GM10248 (cell line): Measurements from ENCODE around the gene TAS2R40.

Source experiments
- CTCF ChIA-PET: fragments of 300-600 bp; sonication (Branson Sonifier 250); formaldehyde crosslinking; extraction: SDS; loops from one replicate; lab custom pipeline; 2021; ENCODE audit warnings: antibody characterized with exemption; lab: Yijun Ruan, JAX
- POLR2A ChIA-PET: fragments of 350-650 bp; sonication (Branson Sonifier 250); formaldehyde crosslinking; extraction: SDS; loops from one replicate; lab custom pipeline; 2020; ENCODE audit warnings: antibody characterized with exemption; lab: Yijun Ruan, JAX
- DNase-seq: peaks from one replicate; pipeline ENCODE4 v3.0.0; 2012; ENCODE audit errors: extremely low spot score
- TF ChIP-seq, protein P1 (sequence below): IDR thresholded peaks from 2 replicates; pipeline ENCODE4 v1.5.1; 2012; ENCODE audit warnings: mild to moderate bottlenecking, low read depth; ENCODE audit errors: extremely low read depth, missing control alignments, control extremely low read depth

TAS2R40 gene

DNA sequence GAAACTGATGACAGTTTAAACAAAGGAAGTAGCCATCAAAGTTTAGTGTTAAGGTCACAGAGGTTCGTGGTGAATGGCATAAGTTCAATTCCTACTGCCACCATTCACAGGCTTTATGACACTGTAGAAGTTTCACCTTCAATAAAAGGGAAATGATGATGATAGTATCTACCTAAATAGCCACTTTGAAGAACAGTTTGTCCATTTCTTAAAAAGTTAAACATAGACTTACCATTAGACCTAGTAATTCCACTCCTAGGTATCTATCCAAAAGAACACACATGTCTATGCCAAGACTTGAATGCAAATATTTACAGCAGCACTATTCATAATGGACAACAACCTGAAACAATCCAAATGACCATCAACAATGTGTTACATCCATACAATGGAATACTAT, 22.5 kb downstream of the TAS2R40 start:
- TF ChIP-seq, protein P1, sequence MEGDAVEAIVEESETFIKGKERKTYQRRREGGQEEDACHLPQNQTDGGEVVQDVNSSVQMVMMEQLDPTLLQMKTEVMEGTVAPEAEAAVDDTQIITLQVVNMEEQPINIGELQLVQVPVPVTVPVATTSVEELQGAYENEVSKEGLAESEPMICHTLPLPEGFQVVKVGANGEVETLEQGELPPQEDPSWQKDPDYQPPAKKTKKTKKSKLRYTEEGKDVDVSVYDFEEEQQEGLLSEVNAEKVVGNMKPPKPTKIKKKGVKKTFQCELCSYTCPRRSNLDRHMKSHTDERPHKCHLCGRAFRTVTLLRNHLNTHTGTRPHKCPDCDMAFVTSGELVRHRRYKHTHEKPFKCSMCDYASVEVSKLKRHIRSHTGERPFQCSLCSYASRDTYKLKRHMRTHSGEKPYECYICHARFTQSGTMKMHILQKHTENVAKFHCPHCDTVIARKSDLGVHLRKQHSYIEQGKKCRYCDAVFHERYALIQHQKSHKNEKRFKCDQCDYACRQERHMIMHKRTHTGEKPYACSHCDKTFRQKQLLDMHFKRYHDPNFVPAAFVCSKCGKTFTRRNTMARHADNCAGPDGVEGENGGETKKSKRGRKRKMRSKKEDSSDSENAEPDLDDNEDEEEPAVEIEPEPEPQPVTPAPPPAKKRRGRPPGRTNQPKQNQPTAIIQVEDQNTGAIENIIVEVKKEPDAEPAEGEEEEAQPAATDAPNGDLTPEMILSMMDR, result no peak
- CTCF ChIA-PET, result interaction anchor here (1.0 to 6.5 kb wide), 5 partner anchors 12 to 172 kb away, joined by 3 to 103 read pairs (median 8); partner anchors contain the start of gene GSTK1
- POLR2A ChIA-PET, result no interaction called here
- no peak for DNase-seq

DNA sequence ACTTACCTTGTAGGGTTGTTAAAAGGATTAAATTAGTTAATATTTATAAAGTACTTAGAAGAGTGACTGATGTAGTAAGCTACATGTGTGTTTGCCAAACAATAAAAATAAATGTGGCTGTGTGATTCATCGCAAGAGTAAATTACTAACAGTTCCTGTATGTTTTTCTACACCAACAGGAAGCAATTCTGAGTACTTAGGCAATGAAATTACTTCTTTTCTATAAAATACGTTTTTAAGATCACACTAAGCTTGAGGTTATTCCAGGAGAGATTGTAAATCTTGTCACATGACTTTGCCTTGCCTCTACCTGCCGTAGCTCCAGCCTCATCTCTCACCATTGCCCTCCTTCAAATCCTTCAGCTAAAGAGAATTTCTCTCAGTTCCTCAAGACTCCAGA, 23.3 kb downstream of the TAS2R40 start:
- no peak for DNase-seq
- ChIA-PET POLR2A (no interaction called here), CTCF (interaction anchor here (1.1 to 2.9 kb wide), 3 partner anchors 15 to 171 kb away, joined by 3 to 13 read pairs (median 3); no protein-coding TSS in a partner anchor)
- TF ChIP-seq, protein P1, result no peak

DNA sequence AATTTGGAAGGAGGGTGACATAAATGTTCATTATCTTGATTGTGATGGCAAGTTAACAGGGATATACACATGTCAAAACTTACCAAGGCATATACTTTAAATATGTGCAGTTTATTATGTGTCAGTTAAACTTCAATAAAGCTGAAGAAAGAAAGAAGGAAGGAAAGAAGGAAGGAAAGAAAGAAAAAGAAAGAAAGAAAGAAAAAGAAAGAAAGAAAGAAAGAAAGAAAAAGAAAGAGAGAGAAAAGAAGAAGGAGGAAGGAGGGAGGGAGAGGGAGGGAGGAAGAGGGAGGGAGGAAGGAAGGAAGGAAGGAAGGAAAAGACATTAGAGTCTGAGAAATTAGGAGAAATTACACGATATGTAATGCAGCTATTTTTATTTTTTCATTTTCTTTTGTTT, 25.5 kb downstream of the TAS2R40 start:
- TF ChIP-seq, protein P1, result no peak
- ChIA-PET POLR2A (no interaction called here), CTCF (no interaction called here)
- DNase-seq, result no peak

DNA sequence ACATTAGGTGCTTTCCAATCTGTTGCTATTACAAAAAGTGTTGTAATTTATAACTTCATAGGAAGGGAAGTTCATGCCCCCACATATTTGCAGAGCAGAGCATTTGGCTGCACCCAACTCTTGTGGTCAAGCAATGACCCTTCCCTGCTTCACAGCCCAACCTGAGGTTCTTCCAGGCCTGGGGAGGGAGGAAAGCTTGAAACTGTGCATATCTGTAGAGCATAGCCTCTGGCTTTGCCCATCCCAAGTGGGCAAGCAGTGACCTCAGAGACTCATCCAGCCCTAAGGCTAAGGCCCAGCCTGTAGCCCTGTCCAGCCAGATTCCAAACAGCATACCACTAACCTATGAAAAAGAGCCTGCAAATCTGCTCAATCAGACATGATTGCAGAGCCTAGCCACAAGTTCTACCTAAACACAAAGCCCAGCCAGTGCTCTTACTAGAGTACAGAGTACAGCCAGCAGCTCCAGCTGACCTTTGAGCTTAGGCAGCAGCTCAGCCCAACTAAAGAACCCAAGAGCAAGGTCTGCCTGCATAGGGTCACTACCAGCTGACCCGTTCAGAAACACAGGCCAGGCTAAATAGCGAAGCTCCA, 27.0 kb downstream of the TAS2R40 start:
- ChIA-PET POLR2A (no interaction called here), CTCF (interaction anchor here (0.9 to 3.6 kb wide), 5 partner anchors 8 to 34 kb away, joined by 3 to 29 read pairs (median 4); no protein-coding TSS in a partner anchor)
- no peak for DNase-seq
- TF ChIP-seq, protein P1, result no peak

DNA sequence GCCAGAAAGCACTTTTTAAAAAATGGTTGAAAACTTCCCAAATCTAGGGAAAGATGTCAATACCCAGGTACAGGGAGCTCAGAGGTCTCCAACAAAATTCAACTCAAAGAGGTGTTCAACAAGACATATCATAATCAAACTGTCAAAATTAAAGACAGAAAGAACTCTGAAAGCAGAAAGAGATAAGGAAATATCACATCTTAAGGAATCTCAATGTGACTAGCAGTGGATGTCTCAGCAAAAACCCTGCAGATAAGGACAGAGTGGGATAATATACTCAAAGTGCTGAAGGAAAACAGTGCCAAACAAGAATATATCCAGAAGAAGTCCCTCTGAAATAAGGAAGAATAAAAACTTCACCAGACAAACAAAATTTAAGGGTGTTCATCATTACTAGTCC, 28.4 kb downstream of the TAS2R40 start:
- ChIA-PET POLR2A (no interaction called here), CTCF (interaction anchor here (0.7 to 3.6 kb wide), 4 partner anchors 10 to 49 kb away, joined by 3 to 29 read pairs (median 4); no protein-coding TSS in a partner anchor)

DNA sequence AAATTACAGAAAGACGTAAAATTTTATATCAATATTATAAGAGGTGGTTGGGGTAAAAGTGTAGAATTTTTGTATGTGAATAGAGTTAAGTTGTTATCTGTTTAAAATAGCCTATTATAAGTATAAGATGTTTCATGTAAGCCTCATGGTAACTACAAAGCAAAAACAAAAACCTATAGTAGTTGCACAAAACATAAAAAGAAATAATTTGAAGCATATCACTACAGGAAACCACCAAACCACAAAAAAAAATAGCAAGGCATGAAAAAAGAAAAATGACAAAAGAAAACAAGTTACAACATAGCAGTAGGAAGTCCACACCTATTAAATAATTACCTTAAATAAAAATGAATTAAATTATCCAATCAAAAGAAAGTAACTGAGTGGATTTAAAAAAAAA, 29.0 kb downstream of the TAS2R40 start:
- TF ChIP-seq, protein P1, result no peak
- no peak for DNase-seq
- POLR2A ChIA-PET, result no interaction called here
- CTCF ChIA-PET, result interaction anchor here (0.7 to 3.6 kb wide), 2 partner anchors 10 to 49 kb away, joined by 3 to 29 read pairs; no protein-coding TSS in a partner anchor

More for the DNA sequence above, 28.4 kb downstream of the TAS2R40 start:
- no peak for DNase-seq
- TF ChIP-seq, protein P1, result no peak
